ENCODE data around the gene HIVEP3. TPM values are rescaled to one million over a fixed set of nuclear protein-coding genes. Genes with fewer than 3 reads are reported as not detected.
A peak's percentile ranks its signal among the peaks of the same experiment; 100 is the strongest.

Gene HIVEP3
- total RNA-seq, 1 donor: 1.8 TPM

- H3K4me3 ChIP-seq (ENCODE audit: insufficient read depth, low read length): no peak overlapping the region
Observed at GRCh38 chr1:41718497-41718896, 200.2 kb downstream of the HIVEP3 start.

GRCh38 chr1:41716188-41717130 lies 202.3 kb downstream of the HIVEP3 start:
- no peaks in the 10 kb centered on the region for H3K27me3 ChIP-seq (ENCODE audit: insufficient read depth, low read length)
- no peak overlapping the region for H2AFZ ChIP-seq (ENCODE audit: low read length)
- no peak overlapping the region for H3K27ac ChIP-seq (ENCODE audit: low read depth, low read length)
- no peaks in the 10 kb centered on the region for H3K36me3 ChIP-seq (ENCODE audit: insufficient read depth, low read length)
- H3K4me1 ChIP-seq (ENCODE audit: insufficient read depth, low read length): peaks cover 23% of the 10 kb centered on the region
- no peak overlapping the region for H3K4me3 ChIP-seq (ENCODE audit: insufficient read depth, low read length)
- H3K9me3 ChIP-seq (ENCODE audit: low read depth, low read length): no peaks in the 10 kb centered on the region
- no peak overlapping the region for H3K4me2 ChIP-seq (ENCODE audit: insufficient read depth, low read length)
- H4K20me1 ChIP-seq (ENCODE audit: insufficient read depth, low read length): no peaks in the 10 kb centered on the region
- no peak for TF ChIP-seq CTCF (IDR thresholded peaks at IDR 0.05; ENCODE audit: extremely low read depth, low read depth, low read length)
- no peaks in the 10 kb centered on the region for H3K79me2 ChIP-seq (ENCODE audit: insufficient read depth, low read length)
- peak; percentile 47 for DNase-seq (ENCODE audit: insufficient read length, low spot score, missing footprints)

More at GRCh38 chr1:41718497-41718896, 200.2 kb downstream of the HIVEP3 start:
- H2AFZ ChIP-seq (ENCODE audit: low read length): no peak overlapping the region
- no peak overlapping the region for H3K4me2 ChIP-seq (ENCODE audit: insufficient read depth, low read length)
- no peaks in the 10 kb centered on the region for H3K79me2 ChIP-seq (ENCODE audit: insufficient read depth, low read length)
- H3K9me3 ChIP-seq (ENCODE audit: low read depth, low read length): no peaks in the 10 kb centered on the region
- no peak overlapping the region for H3K27ac ChIP-seq (ENCODE audit: low read depth, low read length)
- peaks cover 15% of the 10 kb centered on the region for H3K4me1 ChIP-seq (ENCODE audit: insufficient read depth, low read length)
- no peaks in the 10 kb centered on the region for H4K20me1 ChIP-seq (ENCODE audit: insufficient read depth, low read length)
- no peaks in the 10 kb centered on the region for H3K27me3 ChIP-seq (ENCODE audit: insufficient read depth, low read length)
- no peak for TF ChIP-seq CTCF (IDR thresholded peaks at IDR 0.05; ENCODE audit: extremely low read depth, low read depth, low read length)
- no peaks in the 10 kb centered on the region for H3K36me3 ChIP-seq (ENCODE audit: insufficient read depth, low read length)
- peak; percentile 15 for DNase-seq (ENCODE audit: insufficient read length, low spot score, missing footprints)

GRCh38 chr1:41715441-41716095 lies 203.2 kb downstream of the HIVEP3 start:
- H3K36me3 ChIP-seq (ENCODE audit: insufficient read depth, low read length): no peaks in the 10 kb centered on the region
- no peaks in the 10 kb centered on the region for H4K20me1 ChIP-seq (ENCODE audit: insufficient read depth, low read length)
- peaks cover 23% of the 10 kb centered on the region for H3K4me1 ChIP-seq (ENCODE audit: insufficient read depth, low read length)
- H2AFZ ChIP-seq (ENCODE audit: low read length): no peak overlapping the region
- no peaks in the 10 kb centered on the region for H3K79me2 ChIP-seq (ENCODE audit: insufficient read depth, low read length)
- no peak overlapping the region for H3K4me2 ChIP-seq (ENCODE audit: insufficient read depth, low read length)
- no peak overlapping the region for H3K27ac ChIP-seq (ENCODE audit: low read depth, low read length)
- no peak for TF ChIP-seq CTCF (IDR thresholded peaks at IDR 0.05; ENCODE audit: extremely low read depth, low read depth, low read length)
- peak; percentile 32 for DNase-seq (ENCODE audit: insufficient read length, low spot score, missing footprints)
- H3K4me3 ChIP-seq (ENCODE audit: insufficient read depth, low read length): no peak overlapping the region
- no peaks in the 10 kb centered on the region for H3K9me3 ChIP-seq (ENCODE audit: low read depth, low read length)
- H3K27me3 ChIP-seq (ENCODE audit: insufficient read depth, low read length): no peaks in the 10 kb centered on the region

All from osteoblast (primary cell).